ENCODE data around the gene PCBP1. TPM values are rescaled to one million over a fixed set of nuclear protein-coding genes. Genes with fewer than 3 reads are reported as not detected.
A peak's percentile ranks its signal among the peaks of the same experiment; 100 is the strongest.

Gene PCBP1
- total and polyA plus RNA-seq, 9 of the 15 experiments (the other 6 are each of a cell fraction or from before 2014, with no cell fraction given): 19.2 to 407 (median 78.1) TPM

DNA sequence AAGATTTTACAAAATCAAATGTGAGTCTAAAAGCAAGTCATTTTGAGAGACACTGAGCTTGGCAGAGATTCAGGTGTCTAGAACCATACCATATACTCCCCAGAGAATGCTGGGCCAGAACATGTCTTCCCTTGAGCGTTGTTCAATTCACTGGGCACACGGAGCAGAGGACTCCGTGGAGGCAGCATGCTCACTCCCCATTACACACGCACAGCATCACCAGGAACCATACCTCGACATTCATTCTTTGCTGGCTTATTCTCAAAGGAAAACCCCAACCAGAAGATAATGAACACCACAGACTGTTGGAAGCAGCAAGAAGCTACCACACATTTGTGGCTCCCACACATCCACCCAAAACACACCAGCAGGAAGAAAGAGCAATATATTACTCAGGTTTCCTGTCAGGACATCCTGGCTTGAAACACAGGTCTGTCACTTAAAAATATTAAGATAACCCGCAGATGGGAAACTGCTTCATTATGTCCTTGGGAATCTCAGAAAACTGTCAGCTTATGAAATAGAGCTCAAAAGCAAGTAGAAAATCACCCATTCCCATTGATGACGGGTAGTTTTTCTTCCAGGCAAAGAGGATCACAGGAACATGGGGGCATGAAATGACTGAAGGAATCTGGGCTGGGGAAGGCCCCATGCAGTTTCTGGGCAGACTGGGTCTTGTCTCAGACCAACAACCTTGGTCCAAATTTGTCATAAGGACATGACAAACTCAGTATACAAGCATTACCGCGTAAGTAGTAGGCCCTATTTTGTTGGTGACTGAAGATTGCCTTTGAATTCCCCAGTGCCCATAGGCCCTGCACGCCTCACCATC lies 46.4 kb downstream of the PCBP1 start:
- intact Hi-C loops (cut with micrococcal nuclease): loop anchor here (2.0 kb wide), 1 partner anchor 25 kb away; no protein-coding TSS in a partner anchor
- Histone ChIP-seq H4K20me1 (replicated peaks; ENCODE audit: control insufficient read depth, insufficient read depth, low read length) (no peaks in the 10 kb centered on the region), H3K27me3 (ENCODE audit: control insufficient read depth in 2 of 2, insufficient read depth in 2 of 2, low read length in 2 of 2) (no peaks in the 10 kb centered on the region), H3K9ac (ENCODE audit: insufficient read depth in 1 of 2, low read depth in 2 of 2, low read length in 2 of 2) (peak overlapping the region; percentile 64 to 78; a peak in 3 of 4 replicates), H3K4me1 (replicated peaks in 1 of 2; ENCODE audit: control insufficient read depth in 2 of 2, insufficient read depth in 2 of 2, low read length in 2 of 2) (peaks cover 38 to 61% of the 10 kb centered on the region in 2 experiments), H3K9me1 (ENCODE audit: control insufficient read depth, insufficient read depth, low read length) (no peaks in the 10 kb centered on the region), H3K4me3 (no peak overlapping the region), H3K79me2 (ENCODE audit: control insufficient read depth, insufficient read depth, low read length) (no peaks in the 10 kb centered on the region), H2AFZ (ENCODE audit: low read depth, low read length) (peak overlapping the region; percentile 90), H3K9me3 (replicated peaks; ENCODE audit: control insufficient read depth, insufficient read depth, low read depth, low read length) (no peaks in the 10 kb centered on the region), H3K36me3 (ENCODE audit: control insufficient read depth, insufficient read depth, low read length) (no peaks in the 10 kb centered on the region), H3K4me2 (ENCODE audit: insufficient read depth, low read length) (peak overlapping the region; percentile 77), H3K27ac (ENCODE audit: extremely low read depth, low read depth, low read length) (peak overlapping the region; percentile 95)
- DNase-seq (ENCODE audit: extremely low read depth in 1 of 4, low spot score in 3 of 4) (peak in 1 of 4 experiments; percentile 47), ATAC-seq (peak; percentile 4; the same call in 1 of the 3 replicates), FAIRE-seq (no peak)
- ChIA-PET CTCF (ENCODE audit: low intra/inter-chr PET ratio) (no interaction called here), POLR2A (interaction anchor here (0.6 to 6.0 kb wide), 15 partner anchors 9 to 220 kb away, joined by 3 to 74 read pairs (median 5); partner anchors contain the start of genes MXD1 and PCBP1)
- WGBS (ENCODE audit: insufficient coverage, low coverage, missing lambda C conversion rate): 47% methylated on average over 10 of the region's 10 CpGs
- in situ Hi-C loops (cut with MboI): loop anchor here (10.0 kb wide), 1 partner anchor 409 kb away; no protein-coding TSS in a partner anchor
- no TSS peak for BruUV-seq (replicated peaks)
- TF ChIP-seq GATAD2A (IDR thresholded peaks at IDR 0.05) (no peak), GABPB2 (CRISPR knock-in tag; conservative IDR thresholded peaks at IDR 0.05) (no peak), ATF1 (CRISPR knock-in tag; IDR thresholded peaks at IDR 0.05) (no peak), ATF1 (tag; IDR thresholded peaks at IDR 0.05) (no peak), RUNX1 (IDR thresholded peaks at IDR 0.05; ENCODE audit: low read depth) (no peak), NR2F6 (CRISPR knock-in tag; IDR thresholded peaks at IDR 0.05) (0 out of 2 replicates have a peak, but pooled peaks have one; percentile 26), ARID2 (IDR thresholded peaks at IDR 0.05) (no peak), SMAD4 (CRISPR knock-in tag; conservative IDR thresholded peaks at IDR 0.05) (no peak), RCOR1 (IDR thresholded peaks at IDR 0.05; ENCODE audit: borderline replicate concordance in 1 of 2, low read depth in 2 of 2, low read length in 2 of 2) (no peak), ETV1 (tag; conservative IDR thresholded peaks at IDR 0.05; ENCODE audit: low read depth) (peak; percentile 54; the same call in 1 of the 2 replicates), ADNP (tag; IDR thresholded peaks at IDR 0.05) (no peak)
- TF ChIP-seq, protein P1, sequence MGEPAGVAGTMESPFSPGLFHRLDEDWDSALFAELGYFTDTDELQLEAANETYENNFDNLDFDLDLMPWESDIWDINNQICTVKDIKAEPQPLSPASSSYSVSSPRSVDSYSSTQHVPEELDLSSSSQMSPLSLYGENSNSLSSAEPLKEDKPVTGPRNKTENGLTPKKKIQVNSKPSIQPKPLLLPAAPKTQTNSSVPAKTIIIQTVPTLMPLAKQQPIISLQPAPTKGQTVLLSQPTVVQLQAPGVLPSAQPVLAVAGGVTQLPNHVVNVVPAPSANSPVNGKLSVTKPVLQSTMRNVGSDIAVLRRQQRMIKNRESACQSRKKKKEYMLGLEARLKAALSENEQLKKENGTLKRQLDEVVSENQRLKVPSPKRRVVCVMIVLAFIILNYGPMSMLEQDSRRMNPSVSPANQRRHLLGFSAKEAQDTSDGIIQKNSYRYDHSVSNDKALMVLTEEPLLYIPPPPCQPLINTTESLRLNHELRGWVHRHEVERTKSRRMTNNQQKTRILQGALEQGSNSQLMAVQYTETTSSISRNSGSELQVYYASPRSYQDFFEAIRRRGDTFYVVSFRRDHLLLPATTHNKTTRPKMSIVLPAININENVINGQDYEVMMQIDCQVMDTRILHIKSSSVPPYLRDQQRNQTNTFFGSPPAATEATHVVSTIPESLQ (CRISPR knock-in tag; IDR thresholded peaks at IDR 0.05): no peak
- TF ChIP-seq, protein P2, sequence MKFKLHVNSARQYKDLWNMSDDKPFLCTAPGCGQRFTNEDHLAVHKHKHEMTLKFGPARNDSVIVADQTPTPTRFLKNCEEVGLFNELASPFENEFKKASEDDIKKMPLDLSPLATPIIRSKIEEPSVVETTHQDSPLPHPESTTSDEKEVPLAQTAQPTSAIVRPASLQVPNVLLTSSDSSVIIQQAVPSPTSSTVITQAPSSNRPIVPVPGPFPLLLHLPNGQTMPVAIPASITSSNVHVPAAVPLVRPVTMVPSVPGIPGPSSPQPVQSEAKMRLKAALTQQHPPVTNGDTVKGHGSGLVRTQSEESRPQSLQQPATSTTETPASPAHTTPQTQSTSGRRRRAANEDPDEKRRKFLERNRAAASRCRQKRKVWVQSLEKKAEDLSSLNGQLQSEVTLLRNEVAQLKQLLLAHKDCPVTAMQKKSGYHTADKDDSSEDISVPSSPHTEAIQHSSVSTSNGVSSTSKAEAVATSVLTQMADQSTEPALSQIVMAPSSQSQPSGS (CRISPR knock-in tag; IDR thresholded peaks at IDR 0.05): no peak
- TF ChIP-seq, protein P3, sequence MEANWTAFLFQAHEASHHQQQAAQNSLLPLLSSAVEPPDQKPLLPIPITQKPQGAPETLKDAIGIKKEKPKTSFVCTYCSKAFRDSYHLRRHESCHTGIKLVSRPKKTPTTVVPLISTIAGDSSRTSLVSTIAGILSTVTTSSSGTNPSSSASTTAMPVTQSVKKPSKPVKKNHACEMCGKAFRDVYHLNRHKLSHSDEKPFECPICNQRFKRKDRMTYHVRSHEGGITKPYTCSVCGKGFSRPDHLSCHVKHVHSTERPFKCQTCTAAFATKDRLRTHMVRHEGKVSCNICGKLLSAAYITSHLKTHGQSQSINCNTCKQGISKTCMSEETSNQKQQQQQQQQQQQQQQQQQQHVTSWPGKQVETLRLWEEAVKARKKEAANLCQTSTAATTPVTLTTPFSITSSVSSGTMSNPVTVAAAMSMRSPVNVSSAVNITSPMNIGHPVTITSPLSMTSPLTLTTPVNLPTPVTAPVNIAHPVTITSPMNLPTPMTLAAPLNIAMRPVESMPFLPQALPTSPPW (CRISPR knock-in tag; IDR thresholded peaks at IDR 0.05): peak; percentile 35
- TF ChIP-seq, protein P4, sequence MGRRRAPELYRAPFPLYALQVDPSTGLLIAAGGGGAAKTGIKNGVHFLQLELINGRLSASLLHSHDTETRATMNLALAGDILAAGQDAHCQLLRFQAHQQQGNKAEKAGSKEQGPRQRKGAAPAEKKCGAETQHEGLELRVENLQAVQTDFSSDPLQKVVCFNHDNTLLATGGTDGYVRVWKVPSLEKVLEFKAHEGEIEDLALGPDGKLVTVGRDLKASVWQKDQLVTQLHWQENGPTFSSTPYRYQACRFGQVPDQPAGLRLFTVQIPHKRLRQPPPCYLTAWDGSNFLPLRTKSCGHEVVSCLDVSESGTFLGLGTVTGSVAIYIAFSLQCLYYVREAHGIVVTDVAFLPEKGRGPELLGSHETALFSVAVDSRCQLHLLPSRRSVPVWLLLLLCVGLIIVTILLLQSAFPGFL (CRISPR knock-in tag; IDR thresholded peaks at IDR 0.05): no peak

Measured in K562 (cell line).